Dermis blood vessel endothelial cell (primary cell): ENCODE results near the gene NR6A1. TPM values are rescaled to one million over a fixed set of nuclear protein-coding genes. Genes with fewer than 3 reads are reported as not detected.

ENCODE experiments used
- DNase-seq: peaks from one replicate; pipeline ENCODE4 v3.0.0; 2010
- total RNA-seq: library from RNA; depleted of rRNA; stranded (reverse); fragments of >200 nt; gene quantifications from 2 replicates; pipeline ENCODE4 v1.2.3, GENCODE V29; 2014

Gene NR6A1
- total RNA-seq, 1 donor from 2014 or later: 2.9 TPM

DNA sequence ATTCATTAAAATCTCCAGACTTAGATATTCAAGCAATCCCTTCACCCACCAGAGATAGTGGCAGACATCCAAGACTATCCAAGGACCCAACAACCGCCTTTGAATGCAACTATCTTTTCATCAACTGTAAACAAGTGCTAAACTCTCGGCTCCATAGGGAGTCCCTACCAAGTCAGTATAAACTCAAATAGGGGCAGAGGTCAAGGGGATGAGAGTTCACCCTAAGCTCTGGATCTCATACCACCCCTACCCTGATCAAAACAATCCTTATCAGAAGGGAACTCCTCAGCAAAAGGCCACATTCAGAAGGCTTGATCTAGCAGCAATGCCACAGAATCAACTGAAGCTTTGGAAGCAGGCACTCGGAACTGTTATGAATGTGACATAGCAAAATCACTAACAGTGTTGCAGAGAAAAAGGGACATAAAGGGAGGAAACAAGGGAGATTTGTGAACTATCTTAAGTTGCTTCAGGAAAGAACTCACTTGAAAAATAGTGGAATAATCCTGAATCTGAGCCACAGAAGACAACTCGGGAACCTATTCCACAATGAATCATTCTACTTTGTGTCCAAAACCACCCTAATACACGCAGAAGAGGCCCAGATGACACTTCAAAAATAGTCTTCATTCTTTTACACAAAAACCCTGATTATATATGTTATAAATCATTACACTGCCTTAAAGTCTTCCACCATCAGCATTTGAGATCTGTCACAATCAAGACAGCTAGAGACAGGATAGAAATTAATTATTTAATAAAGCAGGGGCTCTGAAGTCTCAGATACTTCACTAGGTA lies 49.8 kb downstream of the NR6A1 start:
- DNase-seq: no peak

DNA sequence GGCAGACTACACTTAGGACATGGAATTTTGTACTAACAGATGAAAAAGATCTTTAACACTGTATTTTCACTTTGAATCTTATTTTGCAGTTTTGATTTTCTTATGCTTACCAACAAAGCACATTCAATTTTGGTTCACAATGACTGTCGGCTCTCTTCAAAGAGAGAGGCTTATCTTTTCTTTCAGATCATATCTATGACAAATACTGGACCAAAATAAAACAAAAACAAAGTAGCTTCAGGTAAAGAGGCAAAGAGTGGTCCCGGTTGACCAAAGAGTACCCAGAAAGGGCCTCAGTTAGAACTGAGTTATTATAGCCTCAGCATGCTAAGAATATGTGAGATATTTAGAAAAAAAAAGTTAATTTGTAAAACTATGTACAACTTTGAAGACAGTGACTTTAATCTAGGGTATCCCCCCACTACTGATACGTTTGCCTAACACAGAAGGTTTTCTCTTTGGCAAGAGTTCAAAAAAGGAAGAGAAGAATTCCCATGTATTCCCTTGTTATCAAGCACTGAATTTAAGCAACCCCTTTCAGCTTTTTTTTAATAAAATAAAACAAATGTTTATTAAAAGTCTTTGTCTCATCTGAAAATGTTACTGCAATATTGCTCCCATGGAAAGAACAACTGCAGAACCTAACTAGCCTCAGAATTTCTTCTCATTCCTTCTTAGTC lies 50.5 kb downstream of the NR6A1 start:
- DNase-seq: no peak

DNA sequence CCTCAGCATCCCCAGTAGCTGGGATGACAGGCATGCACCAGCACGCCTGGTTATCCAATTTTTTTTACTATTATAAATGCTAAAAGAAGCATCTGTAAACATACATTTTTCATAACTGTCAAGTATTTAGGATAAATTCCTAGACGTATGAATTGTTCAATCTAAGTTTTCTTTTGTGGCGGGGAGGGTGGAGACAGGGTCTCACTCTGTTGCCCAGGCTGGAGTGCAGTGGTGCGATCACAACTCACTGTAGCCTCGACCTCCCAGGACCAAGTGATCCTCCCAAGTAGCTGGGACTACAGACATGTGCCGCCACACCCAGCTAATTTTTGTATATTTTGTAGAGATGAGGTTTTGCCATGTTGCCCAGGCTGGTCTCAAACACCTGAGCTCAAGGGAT lies 52.2 kb downstream of the NR6A1 start:
- no peak for DNase-seq

DNA sequence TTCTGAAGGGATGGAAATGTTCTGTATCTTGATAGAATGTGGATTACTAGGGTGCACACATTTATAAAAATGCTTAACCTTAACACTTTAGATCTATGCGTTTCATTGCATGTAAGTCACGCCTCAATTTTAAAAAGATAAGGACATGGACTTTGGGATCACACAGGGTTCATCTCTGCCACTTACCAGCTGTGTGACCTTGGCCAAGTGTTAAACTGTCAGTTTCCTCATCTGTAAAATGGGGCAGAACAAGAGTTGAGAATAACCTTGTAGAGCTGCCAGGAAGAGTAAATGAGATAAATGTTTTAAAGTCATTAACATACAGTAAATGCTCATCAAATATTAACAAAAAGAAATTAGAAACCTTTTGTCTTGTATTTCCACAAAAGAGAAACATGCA lies 53.5 kb downstream of the NR6A1 start:
- no peak for DNase-seq

DNA sequence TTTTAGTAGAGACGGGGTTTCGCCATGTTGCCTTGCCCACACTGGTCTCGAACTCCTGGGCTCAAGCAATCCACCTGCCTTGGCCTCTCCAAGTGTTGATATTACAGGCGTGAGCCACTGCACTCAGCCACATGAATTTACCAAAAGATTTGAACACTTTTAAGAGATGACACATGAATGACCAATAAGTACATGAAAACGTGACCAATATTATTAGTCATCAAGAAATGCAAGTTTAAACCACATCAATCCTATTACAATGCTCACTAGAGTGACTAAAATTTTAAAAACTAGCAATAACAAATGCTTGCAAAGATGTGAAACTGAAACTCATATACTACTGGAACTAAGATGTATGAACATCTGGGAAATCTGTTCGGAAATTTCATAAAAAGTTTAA lies 54.3 kb downstream of the NR6A1 start:
- no peak for DNase-seq

DNA sequence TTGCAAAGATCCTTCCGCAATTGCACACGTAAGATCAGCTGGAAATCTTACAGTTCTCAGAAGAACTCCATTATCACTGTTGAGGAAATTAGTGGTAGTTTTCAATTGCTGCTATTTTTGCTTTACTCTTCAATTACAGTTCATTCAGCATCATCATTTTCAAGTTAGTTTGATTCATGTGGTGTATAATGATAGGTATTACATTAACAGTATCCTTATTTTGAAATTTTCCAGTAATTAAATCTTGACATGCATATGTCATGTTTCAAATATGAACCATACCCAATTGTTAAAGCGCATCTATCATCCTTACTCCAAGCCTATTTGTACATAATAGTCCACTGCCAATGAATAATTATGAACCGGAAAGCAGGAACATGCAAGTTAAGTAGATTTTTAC lies 60.3 kb downstream of the NR6A1 start:
- no peak for DNase-seq

DNA sequence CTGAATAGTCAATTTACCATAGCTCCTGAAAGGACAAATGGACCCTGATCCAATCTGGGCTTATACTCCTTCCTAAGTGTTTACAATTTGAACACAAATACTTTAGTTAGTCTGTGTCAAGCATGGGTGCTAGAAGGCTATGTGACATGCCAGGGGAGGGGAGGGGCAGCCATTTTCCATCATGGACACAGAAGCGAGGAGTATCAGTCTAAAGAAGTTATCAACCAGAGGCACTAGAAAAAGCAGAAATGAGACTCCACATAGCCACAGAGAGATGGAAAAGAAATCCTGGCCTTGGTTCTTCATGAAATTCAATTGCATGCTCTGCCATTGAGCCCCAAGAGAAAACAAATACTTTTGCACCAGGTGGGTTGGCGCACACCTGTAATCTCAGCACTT lies 61.8 kb downstream of the NR6A1 start:
- no peak for DNase-seq

DNA sequence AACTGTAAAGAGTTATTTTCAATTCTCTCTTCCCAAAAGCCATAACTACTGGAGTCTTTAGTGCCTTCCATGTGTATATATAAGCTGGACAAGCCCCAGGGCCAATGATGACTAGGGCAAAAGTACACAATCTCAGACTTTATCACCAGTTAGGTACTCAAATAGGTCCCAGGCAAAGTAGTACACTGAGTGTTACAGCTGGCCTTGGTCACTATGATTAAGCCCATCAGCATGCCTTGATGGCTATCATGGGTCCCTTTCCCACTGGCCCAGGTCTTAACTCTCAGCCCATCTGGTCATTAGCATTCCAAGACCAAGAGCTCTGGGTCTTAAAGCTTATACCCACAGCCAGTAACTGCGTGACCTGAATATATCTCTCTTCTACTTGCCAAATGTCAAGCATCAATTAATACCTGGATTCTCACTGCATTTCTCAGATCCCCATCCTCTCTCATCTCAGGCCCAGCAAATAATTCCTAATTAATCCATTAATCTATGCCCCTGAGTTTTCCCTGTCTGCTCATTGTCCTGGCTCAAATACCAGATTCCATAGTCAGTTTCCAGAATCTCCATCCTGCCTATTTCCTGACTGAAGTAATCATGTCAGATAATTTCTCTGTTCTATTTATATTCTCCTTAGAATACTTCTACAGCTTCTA lies 62.3 kb downstream of the NR6A1 start:
- peak; percentile 36 for DNase-seq

DNA sequence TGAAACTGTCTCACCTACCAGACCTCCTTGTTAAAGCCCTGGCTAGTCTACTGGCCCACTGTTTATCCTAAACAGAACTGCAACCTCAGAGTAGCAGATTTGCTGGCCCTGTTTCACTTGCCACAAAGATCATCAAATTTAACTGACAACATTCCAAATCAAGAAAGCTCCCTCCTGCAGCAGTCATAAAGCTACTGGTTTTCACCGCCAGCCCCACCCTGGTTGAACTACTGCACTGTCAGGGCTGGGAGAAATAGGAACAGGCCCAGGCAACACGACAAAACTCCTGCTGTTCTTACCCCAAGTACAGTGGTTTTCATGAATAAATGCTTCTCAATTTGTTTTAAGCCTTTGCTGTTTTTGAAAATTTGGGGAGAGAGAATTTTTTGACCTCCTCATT lies 63.0 kb downstream of the NR6A1 start:
- DNase-seq: no peak

DNA sequence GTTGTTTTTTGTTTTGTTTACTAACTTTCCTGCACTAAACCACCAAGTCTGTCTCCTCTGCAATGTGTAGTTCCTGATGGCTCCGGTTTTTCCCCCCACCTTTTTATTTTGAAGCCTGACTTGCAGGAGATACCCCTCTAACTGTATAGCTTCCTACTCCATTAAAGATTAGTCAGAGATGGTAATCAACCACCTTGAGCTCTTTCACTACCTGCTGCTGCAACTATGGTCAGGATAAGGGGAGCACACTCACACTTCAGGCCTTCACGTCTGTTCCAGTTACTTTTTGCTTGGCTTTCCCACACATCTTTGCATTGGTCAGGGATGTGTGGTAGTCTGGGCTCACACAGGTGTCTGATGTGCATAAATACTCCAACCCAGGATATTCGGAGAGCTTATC lies 63.4 kb downstream of the NR6A1 start:
- DNase-seq: no peak

DNA sequence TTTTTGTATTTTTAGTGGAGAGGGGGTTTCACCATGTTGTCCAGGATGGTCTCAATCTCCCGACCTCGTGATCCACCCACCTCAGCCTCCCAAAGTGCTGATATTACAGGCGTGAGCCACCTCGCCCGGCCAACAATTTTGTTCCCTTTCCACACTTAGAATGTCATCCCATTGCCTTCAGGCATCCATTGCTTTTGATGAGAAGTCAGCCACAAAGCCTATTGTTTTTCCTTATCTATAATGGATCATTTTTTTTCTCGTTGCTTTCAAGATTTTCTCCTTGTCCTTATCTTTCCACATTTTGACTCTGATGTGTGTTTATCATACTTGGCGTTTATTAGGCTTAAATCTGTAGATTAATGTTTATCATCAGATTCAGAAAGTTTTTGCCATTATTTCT lies 64.4 kb downstream of the NR6A1 start:
- no peak for DNase-seq

DNA sequence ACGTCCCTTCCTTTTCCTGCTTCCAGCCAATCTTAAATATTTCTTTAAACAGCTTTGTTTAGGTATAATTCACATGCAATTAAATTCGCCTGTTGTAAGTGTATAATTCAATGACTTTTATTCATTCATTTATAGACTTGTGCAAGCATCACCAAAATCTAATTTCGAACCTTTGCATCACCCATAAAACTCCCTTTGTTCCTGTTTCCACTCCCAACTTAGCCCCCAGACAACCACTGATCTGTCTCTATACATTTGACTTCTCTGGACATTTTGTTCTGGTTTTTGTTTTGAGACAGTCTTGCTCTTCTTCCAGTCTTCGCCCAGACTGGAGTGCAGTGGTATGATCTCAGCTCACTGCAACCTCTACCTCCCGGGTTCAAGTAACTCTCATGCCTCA lies 71.5 kb downstream of the NR6A1 start:
- no peak for DNase-seq

DNA sequence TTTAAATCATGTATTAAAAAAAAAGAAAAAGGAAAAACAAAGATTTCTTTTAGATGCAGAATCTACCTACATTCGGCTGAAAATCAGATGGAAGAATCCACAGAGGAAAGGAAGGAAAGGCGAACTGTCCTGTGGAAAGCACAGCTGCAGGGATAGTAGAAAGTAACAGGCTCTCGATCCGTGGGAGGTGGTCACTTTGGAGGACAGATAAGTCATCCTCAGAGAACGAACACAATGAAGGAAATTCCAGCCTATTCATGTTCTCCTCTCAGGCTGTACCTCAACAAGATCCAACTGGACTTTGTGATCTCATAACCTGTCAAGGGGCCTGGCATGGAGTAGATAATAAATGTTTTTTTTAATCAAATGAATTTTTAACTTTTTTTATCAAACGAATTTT lies 72.8 kb downstream of the NR6A1 start:
- DNase-seq: peak; percentile 13

DNA sequence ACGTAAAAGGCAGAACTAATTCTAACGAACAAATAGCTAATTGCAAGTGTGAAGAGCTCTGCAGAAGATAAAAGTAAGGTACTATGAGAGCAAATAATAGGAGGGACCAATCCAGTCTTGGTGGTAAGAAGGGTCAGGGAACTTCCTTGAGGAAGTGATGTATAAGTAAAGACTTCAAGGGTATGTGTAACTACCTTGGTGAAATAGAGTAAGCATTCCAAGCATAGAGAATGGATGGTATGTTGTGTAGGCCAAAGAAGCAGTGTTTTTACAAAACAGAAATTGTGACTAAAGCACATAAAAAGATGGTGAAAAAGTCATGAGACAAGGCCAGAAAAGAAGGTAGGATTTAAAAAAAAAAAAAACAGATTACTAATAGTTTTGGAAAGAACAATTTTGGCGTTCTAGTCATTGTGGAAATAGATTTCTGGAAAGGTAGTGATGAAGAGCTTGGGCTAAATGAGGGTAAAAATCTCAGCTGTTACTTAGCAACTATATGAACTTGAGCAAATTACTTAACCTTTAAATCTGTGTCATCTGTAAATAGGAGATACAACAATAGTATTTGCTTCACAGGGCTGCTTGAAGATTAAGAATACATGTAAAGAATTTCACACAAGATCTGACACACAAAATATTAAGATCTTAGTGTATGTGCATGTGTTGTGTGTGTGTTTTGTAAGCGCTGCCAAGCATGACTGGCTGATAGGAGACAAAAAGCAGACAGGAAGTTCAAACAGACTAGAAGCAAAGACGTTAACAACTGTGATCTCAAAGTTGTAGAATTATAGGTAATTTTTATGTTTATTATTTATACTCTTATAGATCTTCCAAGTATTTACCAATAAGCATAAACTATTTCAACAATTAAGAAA lies 73.5 kb downstream of the NR6A1 start:
- DNase-seq: peak; percentile 13

DNA sequence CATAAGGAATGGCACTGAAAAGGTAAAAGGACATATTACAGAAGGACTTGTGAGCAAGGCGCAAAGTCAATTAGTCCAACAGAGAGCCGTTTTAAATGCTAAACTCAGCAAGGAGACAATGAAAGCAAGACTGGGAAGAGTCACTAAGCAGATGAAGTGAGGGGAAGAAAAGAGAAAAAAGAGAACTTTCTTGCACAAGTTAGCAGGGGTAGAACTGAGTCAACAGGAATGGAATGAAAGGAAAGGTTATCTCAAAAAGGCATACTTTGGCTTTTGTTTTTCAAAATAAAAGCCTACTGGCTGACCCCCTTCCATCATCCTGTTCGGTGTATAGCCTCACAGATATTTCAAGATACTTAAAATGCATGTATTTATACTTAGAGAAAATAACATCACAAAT lies 75.0 kb downstream of the NR6A1 start:
- DNase-seq: no peak

DNA sequence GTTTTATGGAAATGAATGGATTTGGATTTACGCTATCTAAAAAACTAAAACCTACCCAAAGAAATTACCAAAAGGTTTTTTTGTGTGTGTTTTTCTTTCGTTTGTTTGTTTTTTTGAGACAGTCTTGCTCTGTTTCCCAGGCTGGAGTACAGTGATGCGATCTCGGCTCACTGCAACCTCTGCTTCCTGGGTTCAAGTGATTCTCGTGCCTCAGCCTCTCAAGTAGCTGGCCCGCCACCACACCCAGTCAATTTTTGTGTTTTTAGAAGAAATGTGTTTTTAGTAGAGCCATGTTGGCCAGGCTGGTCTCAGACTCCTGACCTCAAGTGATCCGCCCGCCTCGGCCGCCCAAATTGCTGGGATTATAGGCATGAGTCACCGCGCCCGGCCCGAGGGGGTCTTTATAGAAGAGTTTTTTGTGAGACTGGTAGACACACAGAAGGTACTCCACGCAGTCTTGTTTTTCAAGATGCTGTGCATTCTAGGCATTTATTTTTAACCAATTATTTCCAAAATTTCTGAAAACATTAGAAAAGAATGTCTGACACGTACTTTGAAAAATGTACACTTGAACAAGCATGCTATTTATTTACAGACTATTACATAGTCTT lies 75.7 kb downstream of the NR6A1 start:
- DNase-seq: no peak

DNA sequence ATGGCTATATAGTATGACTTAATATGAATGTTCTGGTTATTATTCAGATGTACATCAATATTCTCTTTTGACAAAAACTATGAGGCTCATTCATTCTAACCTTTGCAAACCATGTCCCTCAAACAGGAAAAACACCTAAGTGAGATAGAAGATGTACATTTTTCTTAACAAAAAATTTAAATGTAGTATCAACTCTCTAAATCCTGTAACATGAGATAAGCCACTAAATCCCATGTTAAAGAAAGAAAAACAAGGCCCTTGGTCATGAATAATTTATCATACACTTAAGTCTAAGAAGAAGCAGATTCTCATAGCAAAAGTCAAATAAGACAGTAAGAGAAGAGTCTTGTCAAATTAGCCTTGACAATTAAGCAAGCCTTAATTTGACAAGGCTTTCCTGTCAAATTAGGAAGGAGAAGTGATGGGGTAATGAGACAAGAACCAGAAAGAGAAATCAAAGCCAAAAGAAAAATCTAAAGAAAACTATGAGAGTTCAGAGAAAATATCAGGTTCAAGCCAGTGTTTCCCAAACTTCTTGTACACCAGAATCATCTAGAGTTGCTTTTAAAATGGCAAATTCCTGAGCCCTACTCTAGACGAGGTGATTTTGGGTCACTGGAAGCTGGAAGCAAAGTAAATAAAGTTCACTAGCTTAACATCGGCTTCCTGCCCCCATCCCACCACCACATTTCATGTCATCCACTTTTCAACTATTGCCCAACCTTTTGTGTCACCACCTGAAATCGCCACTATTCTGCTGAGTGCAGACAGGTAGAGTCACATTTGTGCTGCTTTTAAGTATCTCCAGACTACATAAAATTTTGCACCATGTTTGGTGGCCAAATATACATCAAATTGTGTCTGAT lies 76.5 kb downstream of the NR6A1 start:
- no peak for DNase-seq

DNA sequence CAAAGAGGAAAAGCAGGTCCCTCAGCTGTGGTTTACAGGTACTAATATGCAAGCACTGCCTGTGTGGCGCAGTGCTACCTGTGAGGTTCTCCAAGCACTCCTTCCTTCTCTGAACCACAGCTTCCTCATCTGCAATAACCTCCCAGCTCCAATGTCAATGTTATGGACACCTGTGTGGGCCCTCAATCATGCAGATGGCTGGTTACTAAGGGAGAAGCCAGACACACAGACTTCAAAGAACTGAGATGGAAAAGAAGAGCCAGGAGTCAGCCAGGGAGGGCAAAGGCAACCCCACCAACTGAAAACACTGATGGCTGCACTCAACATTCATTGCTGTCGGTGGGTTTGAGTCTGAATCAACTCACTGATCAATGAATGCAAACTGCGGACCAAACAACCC lies 77.7 kb downstream of the NR6A1 start:
- DNase-seq: no peak

DNA sequence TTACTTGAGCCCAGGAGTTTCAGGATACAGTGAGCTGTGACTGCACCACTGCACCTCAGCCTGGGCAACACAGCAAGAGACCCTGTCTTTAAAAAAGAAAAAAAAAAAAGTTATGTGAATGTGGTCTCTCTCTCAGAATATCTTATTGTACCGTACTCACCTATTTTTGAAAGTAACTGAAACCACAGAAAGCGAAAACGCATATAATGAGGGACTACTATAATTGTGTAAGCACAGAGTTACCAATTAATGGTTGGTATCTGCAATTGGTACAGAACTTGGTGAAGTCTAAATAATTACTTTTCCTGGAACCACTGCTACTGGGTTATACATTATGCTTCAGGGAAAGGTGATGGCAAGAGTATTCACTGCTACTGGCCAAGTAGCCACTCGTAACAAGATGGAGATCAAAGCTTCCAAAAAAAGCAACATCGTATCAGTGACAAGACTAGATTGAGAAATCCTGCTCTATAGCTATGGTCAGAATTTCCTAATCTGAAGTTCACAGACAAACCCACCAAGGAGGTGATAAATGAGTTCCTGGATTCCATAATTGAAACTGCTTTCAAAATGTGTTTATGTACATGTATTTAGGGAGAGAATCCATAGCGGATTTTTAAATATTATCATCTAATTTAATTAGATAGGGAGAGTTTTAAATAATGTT lies 82.7 kb downstream of the NR6A1 start:
- no peak for DNase-seq

DNA sequence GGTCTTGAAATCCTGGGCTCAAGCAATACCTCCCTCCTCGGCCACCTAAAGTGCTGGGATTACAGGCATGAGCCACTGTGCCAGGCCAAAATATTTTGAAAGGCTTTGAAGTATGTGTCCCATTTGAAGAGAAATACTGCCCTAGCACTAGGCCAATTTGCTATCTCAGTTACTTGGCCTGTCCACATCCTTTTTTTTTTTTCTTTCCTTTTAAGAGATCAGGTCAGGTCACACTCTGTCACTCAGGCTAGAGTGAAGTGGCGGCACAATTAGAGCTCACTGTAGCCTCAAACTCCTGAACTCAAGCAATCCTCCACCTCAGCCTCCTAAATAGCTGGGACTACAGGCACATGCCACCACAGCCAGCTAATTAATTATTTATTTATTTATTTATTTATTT lies 84.2 kb downstream of the NR6A1 start:
- no peak for DNase-seq

DNA sequence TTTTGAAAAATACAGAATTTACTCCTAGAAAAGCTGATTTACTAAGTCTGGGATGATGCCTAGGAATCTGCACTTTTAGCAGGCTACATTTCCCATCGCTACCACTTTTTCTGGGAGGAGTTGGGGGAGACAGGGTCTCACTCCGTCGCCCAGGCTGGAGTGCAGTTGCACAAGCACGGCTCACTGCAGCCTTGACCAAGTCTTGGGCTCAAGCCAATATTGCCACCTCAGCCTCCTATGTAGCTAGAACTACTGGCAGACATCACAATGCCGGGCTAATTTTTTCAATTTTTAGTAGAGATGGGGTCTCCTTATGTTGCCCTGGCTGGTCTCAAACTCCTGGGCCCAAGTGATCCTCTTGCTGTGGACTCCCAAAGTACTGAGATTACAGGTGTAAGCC lies 85.9 kb downstream of the NR6A1 start:
- DNase-seq: no peak
